ENCODE measurements around the gene S100A12.

S100A12 gene

DNA sequence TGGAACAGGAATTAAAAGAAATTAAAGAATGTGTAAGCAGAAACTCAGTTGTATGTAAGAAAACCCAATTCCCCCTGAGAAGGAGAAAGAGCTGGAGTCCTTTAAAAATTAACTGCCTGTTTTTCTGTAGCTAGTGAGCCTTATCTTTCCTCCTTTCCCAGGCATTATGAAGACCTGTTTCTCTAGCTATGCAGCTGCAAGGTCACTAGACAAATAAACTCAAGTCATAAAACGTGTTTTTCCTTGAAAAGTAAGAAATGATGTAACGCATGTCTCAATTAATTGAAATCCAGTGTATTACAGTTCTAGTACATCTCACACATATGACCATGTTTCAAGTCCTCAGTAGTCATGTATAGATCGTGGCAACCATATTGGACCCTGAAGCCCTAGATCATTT, 5.3 kb downstream of the S100A12 start:
- DNase-seq (ENCODE audit: insufficient read length, low spot score) (no peak), FAIRE-seq (no peak)

DNA sequence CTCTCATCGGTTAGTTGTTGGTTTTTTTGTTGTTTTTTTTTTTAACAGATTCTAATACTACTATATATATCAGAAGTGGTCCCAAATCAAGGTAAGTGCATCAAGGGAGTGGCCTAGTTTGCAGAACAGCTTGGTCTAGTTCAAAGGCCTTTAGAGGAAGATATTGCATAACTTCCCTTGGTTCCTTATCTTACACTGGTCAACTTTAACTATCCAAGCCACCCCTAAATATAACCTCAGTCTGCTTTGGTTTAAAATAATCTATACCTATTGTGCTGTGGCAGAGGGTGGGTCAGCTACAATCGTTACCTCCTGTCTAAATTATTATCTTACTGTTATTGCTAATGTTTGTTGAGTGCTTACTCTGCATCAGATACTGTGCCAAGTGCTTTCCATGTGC, 6.9 kb downstream of the S100A12 start:
- no peak for FAIRE-seq
- no peak for DNase-seq (ENCODE audit: insufficient read length, low spot score)

DNA sequence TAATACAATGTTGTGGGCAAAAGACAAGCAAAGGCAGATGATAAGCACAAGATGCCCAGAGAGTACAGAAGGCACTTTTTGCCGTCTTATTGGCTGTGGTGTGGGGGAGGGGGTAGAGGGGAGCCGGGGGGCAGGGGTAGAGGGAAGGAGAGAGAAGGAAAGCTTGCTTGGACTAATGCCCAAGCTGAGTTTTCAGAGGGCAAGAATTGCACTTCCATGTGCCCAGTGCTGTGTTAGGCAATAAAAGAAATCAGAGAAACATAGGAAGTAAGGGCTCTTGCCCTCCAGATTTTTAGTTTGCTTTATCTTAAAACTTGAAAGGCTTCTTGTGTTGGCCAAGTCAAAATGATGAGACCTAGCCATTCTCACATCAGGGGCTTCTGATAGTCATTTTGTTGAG, 8.3 kb downstream of the S100A12 start:
- no peak for DNase-seq (ENCODE audit: insufficient read length, low spot score)
- no peak for FAIRE-seq

DNA sequence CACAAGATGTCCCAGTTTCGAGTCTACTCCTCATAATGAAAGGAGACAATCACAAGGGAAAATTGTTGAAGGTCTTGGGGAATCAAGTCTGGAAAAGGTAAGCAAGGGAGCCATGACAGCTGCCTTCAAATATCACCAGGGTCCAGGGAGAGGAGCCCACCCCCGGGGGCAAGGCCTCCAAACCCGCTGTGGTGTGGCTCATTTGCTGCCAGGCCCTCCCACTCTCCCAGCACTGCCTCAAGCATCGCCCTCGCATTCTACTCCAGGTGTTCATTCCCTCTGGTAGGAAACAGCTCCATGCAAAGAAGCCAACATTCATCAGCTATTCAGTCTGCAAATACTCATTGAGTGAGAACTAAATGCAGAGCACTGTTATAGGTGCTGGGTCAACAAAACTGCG, 9.2 kb downstream of the S100A12 start:
- FAIRE-seq: no peak
- no peak for DNase-seq (ENCODE audit: insufficient read length, low spot score)

DNA sequence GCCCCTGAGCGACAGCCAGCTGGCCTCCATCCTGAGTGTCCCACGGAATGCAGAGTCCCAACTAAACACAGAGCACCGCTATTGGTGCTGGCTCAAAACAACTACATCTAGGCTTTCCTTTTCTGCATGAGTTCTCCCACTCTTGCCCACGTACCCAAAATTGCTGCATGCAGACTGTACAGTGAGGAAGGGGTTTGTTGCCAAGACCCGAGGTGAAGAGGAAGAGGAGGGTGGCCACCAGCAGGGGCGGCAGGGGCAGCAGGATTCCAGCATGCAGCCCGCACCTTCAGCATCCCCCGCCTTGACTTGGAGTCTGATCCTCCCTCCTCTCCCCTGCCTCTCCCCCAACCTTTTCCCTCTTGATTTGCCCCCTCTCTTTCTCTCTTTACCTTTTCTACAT, 9.7 kb downstream of the S100A12 start:
- no peak for DNase-seq (ENCODE audit: insufficient read length, low spot score)
- FAIRE-seq: no peak

DNA sequence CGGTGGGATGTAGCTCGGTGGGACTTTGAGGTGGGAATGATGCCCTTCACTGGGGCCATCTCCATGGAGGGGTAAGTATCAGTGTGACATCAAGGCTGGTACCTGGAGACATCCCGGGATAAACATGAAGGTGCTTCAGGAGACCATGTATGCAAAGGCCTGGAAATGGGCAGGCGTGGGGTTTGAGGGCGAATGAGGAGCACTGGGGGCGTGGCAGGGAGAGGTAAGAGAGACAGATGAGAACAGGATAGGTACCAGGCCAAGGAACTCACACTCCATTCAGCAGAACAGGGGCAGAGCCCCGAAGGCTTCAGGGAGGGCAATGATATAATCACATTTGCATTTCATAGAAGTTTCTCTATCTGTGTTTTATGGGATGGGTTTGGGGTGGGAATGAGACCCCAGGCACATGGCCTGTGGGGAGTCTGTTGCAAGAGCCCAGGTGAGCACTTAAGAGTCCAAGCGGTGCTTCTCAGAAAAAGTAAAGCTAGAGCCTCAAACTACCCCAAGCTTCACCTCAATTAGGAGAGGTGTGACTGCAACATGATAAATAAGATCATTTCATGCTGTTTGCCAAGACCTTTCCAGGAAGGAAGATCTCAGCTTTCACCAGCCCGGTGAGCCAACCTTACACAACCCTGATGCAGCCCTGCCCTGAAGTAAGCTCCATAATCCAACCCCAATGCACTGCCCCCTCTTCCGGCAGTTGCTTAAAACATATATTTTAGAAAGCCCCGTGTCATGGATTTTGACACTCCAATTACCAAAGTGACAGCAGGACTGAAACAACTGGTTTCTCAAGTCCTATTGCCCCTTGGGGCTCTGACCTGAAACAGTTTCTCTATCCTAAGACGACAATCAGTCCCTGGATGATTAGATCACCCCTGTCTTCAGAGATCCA, 10.4 kb downstream of the S100A12 start:
- DNase-seq (ENCODE audit: insufficient read length, low spot score): no peak
- FAIRE-seq: no peak

DNA sequence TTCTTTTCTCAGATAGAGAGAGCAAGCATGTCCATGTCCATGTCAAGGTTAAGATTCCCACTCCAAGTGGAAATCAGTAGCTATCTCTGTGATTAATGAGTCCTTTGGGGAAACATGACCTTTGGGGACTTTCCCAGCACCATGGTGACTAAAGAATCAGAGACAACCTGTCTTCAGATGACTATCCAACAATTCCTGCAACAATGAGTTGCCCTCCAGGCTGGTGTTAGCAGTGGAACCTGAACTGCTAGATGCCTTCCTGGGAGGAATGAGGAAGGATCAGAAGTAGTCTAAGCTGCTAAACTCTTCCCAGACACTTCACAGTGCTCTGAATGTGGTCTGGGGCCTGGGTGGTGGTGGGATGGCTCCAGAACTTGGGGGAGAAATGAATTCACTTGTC, 11.3 kb downstream of the S100A12 start:
- FAIRE-seq: no peak
- DNase-seq (ENCODE audit: insufficient read length, low spot score): no peak

DNA sequence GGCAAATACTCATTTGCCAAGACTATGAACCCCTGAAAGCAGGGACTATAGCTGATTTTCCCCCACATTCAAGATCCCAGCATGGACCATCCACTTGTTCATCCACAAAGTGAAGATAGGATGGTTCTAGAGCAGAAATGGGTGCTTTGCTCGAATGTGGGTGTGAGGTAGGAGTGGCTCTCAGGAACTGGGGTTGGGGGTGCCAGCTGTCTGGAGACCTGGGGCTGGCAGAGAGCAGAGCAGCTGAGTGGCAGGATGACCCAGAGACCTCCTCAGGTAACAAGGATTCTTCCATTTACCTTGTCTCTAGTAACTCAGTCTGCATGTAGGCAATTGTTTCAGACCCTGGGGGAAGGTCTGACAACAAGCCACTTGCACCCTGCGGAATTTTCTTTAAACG, 11.8 kb downstream of the S100A12 start:
- FAIRE-seq (no peak), DNase-seq (ENCODE audit: insufficient read length, low spot score) (no peak)

DNA sequence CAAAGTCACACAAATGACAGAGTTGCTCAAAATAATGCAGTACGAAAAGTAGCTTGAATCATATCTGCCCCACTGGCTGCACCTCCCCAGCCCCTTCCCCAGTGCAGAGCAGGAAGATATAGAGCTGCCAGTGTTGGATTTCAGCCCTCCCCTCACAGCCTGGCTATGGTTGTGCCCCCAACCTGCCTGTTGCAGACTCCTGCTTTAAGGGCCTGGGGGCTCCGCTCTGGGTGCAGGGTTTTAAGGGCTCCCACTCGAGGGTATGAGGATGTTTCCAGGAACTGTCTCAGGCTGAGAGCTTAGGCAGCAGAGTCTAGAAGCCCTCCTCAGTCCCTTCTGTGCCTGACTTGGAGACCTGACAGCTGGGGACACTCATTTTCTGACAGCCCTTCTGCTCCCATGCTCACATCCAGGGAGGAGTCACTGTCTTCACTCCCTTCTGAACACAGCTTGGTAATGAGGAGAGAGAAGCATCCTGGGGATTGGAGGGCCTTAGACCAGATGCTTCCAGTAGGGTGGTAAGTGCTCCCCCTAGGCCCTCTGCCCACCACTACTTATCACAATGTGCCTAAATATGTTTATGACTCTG, 13.1 kb downstream of the S100A12 start:
- DNase-seq (ENCODE audit: insufficient read length, low spot score) (no peak), FAIRE-seq (no peak)

DNA sequence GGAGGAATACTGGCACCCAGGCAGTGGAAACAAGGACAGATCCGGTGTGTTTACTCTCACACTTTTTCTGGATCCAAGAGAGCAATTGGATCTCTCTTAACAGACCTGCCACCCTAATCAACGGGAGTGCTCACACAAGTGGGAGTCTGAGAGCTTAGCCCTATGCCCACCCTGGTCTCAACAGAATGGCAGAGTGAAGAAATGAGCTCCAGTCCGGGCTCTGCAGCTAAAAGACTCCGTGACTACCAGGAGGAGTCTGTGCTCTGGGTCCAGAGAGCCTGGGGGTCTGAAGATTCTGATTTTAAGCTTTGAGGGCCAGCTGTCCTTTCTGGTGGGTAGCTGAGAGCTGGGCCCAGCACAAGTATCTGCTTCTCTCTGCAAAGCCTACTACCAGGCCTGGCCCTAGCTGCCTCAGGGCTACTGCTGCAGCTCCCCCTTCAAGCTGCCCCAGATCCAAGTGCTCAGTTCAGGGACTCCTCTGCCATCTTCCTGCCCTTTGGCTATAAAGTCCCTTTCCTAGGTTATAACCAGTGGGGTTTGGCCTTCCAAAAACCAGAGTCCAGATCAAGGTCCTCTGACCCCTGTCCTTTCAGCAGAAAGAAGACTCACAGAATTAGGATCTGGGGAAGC, 13.8 kb downstream of the S100A12 start:
- FAIRE-seq (no peak), DNase-seq (ENCODE audit: insufficient read length, low spot score) (no peak)

DNA sequence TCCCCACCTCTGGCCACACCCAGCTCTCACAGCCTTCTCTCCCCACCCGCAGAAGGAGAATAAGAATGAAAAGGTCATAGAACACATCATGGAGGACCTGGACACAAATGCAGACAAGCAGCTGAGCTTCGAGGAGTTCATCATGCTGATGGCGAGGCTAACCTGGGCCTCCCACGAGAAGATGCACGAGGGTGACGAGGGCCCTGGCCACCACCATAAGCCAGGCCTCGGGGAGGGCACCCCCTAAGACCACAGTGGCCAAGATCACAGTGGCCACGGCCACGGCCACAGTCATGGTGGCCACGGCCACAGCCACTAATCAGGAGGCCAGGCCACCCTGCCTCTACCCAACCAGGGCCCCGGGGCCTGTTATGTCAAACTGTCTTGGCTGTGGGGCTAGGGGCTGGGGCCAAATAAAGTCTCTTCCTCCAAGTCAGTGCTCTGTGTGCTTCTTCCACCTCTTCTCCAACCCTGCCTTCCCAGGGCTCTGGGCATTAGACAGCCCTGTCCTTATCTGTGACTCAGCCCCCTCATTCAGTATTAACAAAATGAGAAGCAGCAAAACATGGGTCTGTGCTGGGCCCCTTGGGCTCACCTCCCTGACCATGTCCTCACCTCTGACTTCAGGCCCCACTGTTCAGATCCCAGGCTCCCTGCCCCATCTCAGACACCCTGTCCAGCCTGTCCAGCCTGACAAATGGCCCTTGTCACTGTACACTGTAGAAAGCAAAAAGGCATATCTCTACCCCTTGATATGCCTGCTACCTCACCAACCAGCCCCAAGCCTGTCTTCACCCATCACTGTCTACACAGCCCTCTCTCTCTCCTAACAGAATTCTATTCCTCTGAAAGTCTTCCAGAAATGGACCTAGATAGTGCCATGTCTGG, 14.6 kb downstream of the S100A12 start:
- FAIRE-seq (no peak), DNase-seq (ENCODE audit: insufficient read length, low spot score) (no peak)

DNA sequence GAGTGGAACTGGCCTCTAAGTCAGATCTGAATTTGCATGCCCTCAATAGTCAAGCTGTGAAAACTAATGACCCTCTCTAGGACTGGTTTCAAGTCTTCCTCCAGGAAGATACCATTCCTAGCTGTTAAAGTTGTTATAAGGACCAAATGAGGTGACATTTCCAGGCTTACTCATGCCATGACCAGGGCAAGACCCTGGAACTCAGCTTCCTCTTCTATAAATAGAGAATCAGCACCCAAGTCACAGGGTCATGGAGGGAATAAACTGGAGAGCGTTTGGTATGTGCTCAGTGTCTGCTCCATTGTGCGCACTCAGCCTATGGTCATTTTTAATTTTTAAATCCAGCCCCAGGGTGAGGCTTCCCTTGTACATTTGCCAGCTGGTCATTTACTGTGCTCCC, 15.2 kb downstream of the S100A12 start:
- FAIRE-seq: no peak

DNA sequence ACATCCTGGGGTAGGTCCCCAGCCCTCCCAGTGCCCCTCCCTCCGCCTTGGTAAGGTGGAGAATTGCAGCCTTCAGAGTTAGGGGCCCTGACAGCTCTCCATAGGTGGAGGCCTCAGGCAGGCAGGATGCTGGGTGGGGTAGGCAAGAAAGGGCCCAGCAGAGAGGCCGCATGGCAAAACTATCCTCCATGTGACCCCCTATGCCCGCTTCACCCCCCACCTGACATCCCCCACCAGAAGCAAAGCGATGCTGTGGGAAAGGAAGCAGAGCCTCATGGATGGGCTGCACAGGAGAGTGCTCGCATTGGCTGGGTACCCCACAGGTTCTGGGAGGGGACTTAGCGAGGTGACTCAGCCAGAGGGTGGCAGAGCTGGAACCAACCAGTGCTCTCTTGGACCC, 16.2 kb downstream of the S100A12 start:
- DNase-seq (ENCODE audit: insufficient read length, low spot score): no peak
- FAIRE-seq: no peak

More for the DNA sequence above, 15.2 kb downstream of the S100A12 start:
- DNase-seq (ENCODE audit: insufficient read length, low spot score): no peak

DNA sequence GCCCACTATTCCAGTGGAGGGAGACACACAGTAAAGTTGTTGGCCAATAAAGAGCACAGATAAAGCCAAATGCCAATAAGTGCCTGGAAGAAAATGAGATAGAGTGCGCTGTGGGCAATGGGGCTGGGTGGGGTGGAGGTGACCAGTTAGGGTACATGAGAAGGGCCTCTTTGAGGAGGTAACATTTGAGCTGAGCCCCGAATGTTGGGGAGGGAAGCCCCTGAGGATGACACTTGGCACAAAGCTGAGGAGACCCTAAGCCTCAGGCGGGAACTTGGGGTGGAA, 16.8 kb downstream of the S100A12 start:
- no peak for DNase-seq (ENCODE audit: insufficient read length, low spot score)
- no peak for FAIRE-seq

DNA sequence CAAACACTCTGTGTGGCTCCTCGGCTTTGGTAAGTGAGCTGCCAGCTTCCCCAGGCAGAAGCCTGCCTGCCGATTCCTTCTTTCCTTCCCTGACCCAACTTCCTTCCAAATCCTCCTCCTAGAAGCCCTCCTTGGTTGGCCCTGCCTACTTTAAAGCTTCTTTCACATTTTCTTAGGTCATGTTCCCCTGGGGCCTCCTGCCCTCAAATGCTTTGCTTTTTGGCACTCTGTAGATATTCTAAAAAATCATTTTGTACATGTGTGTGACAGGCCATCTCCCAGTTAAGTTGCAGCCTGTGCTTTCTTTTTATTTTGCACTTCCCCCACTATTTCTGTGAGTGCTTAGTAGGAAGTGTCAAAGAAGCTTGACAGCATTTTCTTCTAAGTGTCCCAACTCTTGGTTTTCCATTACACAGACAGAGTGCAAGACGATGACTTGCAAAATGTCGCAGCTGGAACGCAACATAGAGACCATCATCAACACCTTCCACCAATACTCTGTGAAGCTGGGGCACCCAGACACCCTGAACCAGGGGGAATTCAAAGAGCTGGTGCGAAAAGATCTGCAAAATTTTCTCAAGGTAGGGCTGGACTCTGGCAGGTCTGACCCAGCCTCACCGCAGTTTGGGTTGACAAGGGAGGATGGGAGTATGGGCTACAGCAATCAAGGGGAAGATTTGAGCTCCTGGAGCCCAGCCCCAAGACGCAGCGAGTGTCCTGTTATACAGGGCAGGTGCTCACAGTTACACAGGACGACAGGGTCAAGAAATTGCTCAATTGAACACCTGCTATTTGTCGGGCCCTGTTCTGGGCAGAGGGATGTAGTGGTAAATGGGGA, 17.3 kb downstream of the S100A12 start, which contains the start of gene S100A9:
Gene S100A9, plus strand, starts transcription at position 2 of the 838 bp plus-strand sequence. Its CDS starts 430 bp downstream, at position 432.
- no peak for FAIRE-seq
- DNase-seq (ENCODE audit: insufficient read length, low spot score): no peak

DNA sequence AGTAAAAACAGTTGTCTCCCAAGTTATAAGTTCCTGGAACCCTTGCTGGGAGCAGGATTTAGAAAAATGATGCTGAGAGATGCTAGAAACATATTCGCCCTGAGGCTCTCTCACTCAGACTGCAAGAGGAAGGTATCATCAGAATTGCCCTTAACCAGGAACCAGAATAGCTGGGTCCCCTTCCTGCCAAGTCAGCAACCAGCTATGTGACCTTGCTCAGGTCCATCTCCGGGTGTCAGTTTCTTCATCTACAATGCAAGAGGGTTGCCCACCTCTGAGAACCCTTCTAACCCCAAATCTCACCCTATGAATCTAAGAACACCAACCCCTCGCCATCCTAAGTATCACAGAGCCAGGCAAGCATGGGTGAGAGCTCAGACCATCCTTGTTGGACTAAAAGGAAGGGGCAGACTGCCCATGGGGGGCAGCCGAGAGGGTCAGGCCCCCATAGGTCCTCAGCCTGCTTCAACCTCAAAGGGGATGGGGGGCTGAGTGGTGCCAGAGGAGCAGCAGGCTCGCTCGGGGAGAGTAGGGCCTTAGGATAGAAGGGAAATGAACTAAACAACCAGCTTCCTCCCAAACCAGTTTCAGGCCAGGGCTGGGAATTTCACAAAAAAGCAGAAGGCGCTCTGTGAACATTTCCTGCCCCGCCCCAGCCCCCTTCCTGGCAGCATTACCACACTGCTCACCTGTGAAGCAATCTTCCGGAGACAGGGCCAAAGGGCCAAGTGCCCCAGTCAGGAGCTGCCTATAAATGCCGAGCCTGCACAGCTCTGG, 18.2 kb downstream of the S100A12 start:
- no peak for DNase-seq (ENCODE audit: insufficient read length, low spot score)
- FAIRE-seq: no peak

DNA sequence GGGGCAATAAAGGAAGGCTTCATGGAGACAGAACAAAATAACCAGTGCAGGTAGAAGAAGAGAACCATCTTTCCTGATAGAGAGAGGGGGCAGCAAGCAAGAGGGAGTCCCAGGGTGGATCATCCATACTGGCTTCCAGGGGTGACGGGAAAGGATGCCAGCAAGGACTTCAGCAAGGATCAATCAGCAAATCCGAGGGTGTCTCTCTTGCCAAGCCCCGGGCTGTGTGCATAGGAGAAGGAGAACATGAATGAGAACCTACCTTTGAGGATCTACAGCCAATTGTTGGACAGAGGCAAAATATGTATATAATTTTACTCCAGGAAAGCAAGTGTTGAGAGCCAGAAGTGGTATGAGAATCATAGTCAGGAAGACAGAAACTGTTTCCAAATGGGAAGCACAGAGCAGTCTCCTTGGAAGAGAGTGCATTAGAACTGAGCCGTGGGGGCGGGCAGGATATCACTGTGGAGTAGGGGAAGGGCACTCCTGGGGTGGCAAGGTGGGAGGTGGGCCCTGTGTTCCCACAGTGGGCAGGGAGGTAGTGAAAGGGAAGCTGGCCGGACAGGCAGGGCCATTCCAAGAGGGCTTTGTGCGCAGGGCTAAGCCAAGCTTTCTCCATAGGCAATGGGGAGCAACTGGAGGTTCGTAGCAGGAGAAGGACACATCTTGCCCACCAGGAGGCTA, 18.9 kb downstream of the S100A12 start:
- FAIRE-seq: no peak
- DNase-seq (ENCODE audit: insufficient read length, low spot score): no peak

DNA sequence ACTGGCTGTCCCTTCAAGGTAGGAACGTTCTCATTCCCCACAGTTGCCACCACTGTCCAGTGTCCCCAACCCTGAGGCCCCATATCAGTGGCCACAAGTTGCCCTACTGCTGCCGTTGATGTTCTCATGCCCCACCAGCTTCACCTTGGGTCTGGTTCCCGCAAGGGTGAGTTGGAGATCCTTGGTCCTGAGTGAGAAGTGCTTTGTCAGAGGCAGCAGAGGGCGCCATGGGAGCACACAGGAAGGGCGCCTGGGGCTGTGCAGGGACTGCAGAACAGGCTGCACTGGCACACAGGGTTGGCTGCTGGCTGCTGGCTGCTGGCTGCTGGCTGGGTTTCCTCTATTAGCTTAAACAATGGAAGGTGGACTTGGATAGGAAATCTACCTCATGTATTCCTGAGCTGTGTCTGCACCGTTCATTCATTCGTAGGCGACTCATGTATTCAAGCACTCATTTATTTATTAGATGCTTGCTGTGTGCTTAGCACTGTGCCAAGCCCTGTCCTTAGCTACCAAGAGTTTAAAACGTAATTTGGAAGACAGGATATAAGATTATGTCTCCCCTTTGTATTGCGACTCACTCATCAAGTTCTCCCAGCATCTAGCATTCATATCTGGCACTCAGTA, 19.9 kb downstream of the S100A12 start:
- FAIRE-seq (no peak), DNase-seq (ENCODE audit: insufficient read length, low spot score) (peak; percentile 37)
